Urinary bladder (tissue), 4 donors: ENCODE data around the gene PANK3. TPM values are rescaled to one million over a fixed set of nuclear protein-coding genes. Genes with fewer than 3 reads are reported as not detected.
"Not testable (repeated sequence)": the region's sequence is repeated elsewhere in the genome, so short reads cannot be mapped to it uniquely, and the experiment has no call there.

Experiments
- DNase-seq: peaks from one replicate; pipeline ENCODE4 v3.0.0-alpha.2; 2015; ENCODE audit errors: extremely low spot score
- H3K27ac ChIP-seq: one replicate; pipeline ENCODE4 v1.5.1; 2013; ENCODE audit warnings: low read depth, mild to moderate bottlenecking, moderate library complexity
- H3K36me3 ChIP-seq: one replicate; pipeline ENCODE4 v1.6.1; 2013; ENCODE audit warnings: mild to moderate bottlenecking, moderate library complexity; ENCODE audit not compliant: insufficient read depth
- H3K4me1 ChIP-seq: one replicate; pipeline ENCODE4 v1.6.1; 2013; ENCODE audit warnings: mild to moderate bottlenecking, moderate library complexity; ENCODE audit not compliant: insufficient read depth
- H3K4me3 ChIP-seq: one replicate; pipeline ENCODE4 v1.5.1; 2013; ENCODE audit warnings: low read depth, low read length
- WGBS: extraction: QIAGEN DNeasy Blood & Tissue Kit; methylation state at CpG from one replicate; pipeline ENCODE4 v1.1.7; 2013; 5-methylcytosine and 5-hydroxymethylcytosine counted together
- polyA plus RNA-seq: library from polyadenylated mRNA; stranded (reverse); fragments of 200-250 nt; gene quantifications from one replicate; pipeline ENCODE4 v1.2.3, GENCODE V29; 2013
- total RNA-seq: library from RNA; depleted of rRNA; stranded (reverse); fragments of >200 nt; gene quantifications from one replicate; pipeline ENCODE4 v1.2.3, GENCODE V29; 2014
- donor health status: healthy with polysubstance abuse.
- donor health status: healthy.

The PANK3 gene
- total and polyA plus RNA-seq, 2 donors: 12.3 to 116 TPM

DNA sequence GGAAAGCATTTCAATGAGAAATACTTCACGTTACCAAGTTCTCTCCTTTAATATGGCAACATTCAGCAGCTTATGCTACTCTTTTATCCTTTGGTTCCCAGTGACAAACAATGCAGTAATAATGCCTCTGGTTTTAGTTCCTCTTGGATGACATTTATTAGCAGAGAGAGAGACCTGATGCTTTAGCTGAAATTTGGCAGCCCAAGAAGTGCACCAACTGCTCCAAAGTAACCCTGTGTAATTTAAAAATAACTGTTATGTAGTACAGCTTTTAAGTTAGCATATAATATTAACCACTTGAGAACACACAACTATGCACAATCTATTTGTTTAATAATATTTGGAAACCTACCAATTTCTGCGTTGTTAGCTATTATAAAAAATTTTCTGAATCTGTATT is 21.8 kb downstream of the PANK3 start:
- 79% methylated on average over 2 of the region's 2 CpGs for WGBS
- no peaks in the 10 kb centered on the region for H3K4me1 ChIP-seq
- no peak overlapping the region for H3K27ac ChIP-seq
- DNase-seq: no peak
- peaks cover 7% of the 10 kb centered on the region for H3K36me3 ChIP-seq
- no peak overlapping the region for H3K4me3 ChIP-seq

DNA sequence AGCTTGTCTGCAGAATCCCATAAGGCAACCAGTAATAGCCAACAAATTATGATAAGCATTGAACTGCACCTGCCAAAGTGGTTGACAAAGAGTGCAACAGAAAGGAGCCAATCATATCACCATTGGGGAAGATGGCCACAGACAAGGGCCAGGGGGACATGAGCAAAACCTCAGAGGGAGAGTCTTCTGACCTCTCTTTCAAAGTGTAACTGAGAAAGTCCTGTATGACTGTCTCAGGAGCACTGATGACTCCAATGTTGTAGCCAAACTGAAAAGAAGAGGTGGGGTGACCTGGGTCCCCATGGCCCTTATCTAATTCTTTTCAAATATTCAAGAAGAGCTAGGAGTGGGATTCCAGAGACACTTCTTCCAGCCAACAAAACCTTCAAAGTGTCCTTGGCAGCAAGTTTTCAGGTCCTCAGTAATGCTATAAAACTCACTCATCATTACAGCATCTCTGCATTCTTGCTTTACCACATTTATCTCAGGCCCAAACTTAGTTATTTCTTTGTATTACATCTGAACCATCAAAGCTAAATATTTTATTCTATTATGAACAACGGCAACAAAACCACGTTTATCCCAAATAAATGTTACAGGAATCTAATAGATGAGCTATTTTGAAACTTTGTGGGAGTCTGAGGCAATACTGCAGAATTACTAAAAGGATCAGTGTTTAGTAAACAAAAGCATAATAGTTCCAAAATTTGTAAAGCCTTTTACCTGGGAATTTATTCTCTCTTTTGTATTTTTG is 25.6 kb downstream of the PANK3 start:
- no peak for DNase-seq
- H3K36me3 ChIP-seq: peaks cover 6% of the 10 kb centered on the region
- no peaks in the 10 kb centered on the region for H3K4me1 ChIP-seq
- WGBS: 88% methylated on average over 2 of the region's 2 CpGs
- H3K4me3 ChIP-seq: no peak overlapping the region
- H3K27ac ChIP-seq: no peak overlapping the region

DNA sequence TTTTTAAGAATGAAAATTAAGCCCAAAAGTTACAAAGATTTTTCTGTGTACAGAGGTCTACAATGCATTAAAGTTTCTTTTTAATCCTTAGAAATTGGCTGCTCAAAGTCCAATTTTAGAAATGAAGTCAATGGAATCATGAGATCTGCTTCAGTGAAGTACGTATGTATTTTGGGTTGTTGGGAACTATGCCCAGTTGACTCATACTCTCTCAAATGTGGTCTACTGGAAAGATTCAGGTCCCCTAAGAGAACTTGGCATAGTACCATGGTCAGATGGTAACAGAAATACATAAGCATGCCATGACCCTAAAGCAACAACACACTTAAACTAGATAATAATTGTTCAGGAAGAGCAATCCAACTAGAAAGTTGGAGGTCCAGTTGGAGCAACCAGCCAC is 27.0 kb downstream of the PANK3 start:
- DNase-seq: no peak
- WGBS: 25% methylated on average over 1 of the region's 1 CpG
- H3K4me1 ChIP-seq: no peaks in the 10 kb centered on the region
- H3K36me3 ChIP-seq: peaks cover 4% of the 10 kb centered on the region
- no peak overlapping the region for H3K4me3 ChIP-seq
- no peak overlapping the region for H3K27ac ChIP-seq

DNA sequence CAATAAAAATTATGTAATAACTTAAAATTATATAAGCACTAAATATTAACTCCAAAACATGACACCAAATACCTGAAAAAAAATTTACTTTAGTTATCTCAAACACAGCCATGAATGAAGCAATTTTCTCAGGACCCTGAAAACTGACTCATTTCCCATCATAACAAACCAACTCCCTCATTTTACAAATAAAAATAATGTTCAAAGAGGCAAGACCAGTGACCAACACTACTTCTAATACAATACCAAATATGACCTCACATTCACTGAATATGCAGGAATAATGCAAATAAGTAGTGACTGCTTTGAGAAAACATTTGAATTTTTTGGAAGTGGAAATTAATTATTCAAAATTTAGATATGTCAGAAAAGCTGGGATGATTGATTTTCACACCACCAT is 28.5 kb downstream of the PANK3 start:
- Histone ChIP-seq H3K36me3 (peaks cover 2% of the 10 kb centered on the region), H3K4me1 (no peaks in the 10 kb centered on the region), H3K4me3 (no peak overlapping the region), H3K27ac (no peak overlapping the region)
- DNase-seq: no peak

DNA sequence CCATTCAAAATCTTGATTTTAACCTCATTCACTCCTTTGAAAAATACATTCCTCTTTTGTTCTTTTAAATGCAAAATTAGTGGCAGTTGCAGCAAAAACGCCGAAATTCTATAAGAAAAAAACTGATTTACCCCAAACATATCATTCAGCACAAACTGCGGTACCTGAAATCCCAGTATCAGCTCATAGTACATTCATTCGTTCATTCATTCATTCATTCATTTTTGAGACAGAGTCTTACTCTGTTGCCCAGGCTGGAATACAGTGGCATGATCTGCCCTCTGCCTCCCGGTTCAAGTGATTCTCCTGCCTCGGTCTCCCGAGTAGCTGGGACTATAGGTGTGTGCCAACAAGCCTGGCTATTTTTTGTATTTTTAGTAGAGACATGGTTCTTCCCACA is 29.6 kb downstream of the PANK3 start:
- WGBS: 97% methylated on average over 7 of the region's 7 CpGs
- H3K4me1 ChIP-seq: no peaks in the 10 kb centered on the region
- DNase-seq: no peak

DNA sequence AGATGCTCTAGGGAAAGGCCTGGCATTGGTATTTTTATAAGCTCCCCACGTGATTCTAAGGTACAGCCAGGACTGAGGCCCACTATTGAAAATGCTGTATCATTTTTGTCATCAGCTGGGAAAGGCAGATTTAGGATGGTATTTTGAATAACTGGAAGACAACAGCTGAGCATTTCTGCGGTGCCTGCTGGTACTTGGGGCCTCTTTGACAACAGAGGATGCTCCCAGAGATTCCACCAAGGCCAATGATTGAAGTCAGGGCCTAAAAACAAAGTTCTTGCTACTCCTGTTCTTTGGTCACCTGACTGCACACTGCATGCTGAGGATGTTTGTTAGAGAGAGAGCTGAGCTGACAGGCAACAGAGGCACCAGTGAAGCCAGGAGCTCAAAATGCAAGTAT is 42.0 kb downstream of the PANK3 start:
- no peaks in the 10 kb centered on the region for H3K36me3 ChIP-seq
- H3K27ac ChIP-seq: no peak overlapping the region
- H3K4me1 ChIP-seq: no peaks in the 10 kb centered on the region
- WGBS: 54% methylated on average over 2 of the region's 2 CpGs
- no peak overlapping the region for H3K4me3 ChIP-seq
- DNase-seq: no peak

More for the DNA sequence above, 29.6 kb downstream of the PANK3 start:
- peaks cover 3% of the 10 kb centered on the region for H3K36me3 ChIP-seq
- H3K4me3 ChIP-seq: no peak overlapping the region
- no peak overlapping the region for H3K27ac ChIP-seq

DNA sequence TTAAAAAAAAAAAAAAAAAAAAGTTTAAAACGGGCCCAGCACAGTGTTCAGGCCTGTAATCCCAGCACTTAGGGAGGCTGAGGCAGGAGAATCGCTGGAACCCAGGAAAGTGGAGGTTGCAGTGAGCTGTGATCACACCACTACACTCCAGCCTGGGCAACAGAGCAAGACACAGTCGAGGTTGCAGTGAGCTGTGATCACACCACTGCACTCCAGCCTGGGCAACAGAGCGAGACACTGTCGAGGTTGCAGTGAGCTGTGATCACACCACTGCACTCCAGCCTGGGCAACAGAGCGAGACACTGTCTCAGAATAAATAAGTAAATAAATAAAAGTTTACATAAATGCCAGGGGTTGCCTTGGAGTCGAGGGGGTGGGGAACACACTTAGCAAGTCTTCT is 44.8 kb downstream of the PANK3 start:
- H3K4me3 ChIP-seq, H3K4me1 ChIP-seq, H3K36me3 ChIP-seq, H3K27ac ChIP-seq, DNase-seq: not testable (repeated sequence)
- 86% methylated on average over 7 of the region's 7 CpGs for WGBS

DNA sequence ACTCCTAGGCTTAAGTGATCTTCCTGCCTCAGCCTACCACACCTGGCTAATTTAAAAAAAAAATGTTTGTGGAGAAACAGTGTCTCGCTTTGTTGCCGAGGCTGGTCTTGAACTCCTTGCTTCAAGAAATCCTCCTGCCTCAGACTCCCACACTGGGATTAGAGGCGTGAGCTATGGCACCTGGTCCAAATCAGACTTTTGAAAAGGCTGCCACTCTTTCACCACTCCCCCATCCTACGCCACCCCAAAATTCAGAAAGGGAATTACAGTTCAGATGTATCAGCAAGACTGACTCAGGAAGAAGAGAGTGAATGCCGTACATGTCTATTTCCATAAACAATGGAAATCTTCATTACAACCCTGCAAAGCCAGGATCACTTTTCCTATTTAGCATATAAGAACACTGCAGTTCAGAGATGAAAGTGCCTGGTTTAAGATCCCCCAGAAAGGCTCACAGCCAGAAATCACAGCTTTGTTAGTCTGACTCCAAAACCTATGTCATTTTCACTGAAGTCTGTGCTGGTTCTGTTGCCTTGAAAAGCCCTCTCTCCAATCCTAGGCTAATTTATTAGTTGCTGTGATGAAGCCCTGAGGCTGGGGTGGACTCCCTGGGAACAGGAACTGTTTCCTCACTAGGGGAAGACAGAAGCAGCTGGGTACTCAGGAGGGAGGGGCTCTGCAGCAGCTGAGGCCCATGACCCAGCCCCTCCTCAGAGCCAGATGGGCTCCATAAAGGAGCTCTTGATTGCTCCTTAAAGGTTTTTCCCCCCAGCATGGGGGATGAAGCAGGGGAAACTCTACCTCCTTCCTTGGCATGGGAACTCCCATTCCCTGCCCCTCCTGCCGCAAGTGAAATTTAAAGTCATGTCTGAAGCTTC is 46.9 kb downstream of the PANK3 start:
- DNase-seq: no peak
- Histone ChIP-seq H3K36me3 (no peaks in the 10 kb centered on the region), H3K27ac (no peak overlapping the region), H3K4me3 (no peak overlapping the region), H3K4me1 (no peaks in the 10 kb centered on the region)
- 59% methylated on average over 6 of the region's 6 CpGs for WGBS

DNA sequence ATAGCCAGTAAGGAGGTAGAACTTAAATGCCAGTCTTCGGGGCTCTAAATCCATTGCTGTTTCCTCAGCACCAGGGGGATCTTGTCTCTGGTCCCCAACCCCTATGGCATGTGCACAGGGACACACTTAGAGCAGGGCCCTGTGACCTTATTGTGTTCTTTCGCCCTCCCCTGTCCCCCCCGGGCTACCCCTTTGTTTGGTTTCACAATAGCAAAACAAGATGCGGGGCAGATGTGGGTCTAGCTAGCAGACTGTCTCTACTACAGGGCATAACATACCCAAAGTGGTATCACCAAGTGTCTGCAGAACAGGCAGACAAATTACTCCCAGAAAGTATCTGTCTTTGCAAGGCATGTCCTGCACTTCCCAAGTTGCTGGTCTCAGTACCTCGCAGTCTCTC is 48.0 kb downstream of the PANK3 start:
- H3K27ac ChIP-seq: no peak overlapping the region

DNA sequence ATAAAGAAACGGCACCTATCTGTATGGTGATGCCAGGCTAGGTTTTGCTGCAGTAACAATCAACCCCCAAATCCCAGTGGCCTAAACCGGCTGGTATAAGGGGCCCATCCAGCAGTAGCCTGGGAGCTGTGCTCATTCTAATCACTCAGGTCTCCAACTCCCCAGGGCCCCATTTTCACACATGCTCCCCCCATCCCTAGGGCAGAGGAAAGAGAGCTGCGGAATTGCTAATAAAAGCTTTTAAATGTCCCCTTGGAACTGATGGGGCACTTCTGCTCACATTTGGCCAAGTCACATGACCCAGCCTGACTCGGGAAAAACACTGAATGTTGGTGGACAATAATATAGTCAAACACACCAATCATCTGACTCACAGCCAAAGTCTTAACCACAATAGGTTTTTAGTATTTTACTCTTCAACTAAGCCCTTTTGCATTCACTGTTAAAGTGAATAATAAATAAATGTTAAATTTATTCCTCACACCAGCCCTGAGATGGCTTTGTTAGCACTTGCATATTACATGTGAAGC is 48.5 kb downstream of the PANK3 start:
- 79% methylated on average over 4 of the region's 4 CpGs for WGBS
- Histone ChIP-seq H3K27ac (no peak overlapping the region), H3K4me3 (no peak overlapping the region), H3K36me3 (no peaks in the 10 kb centered on the region), H3K4me1 (no peaks in the 10 kb centered on the region)
- DNase-seq: no peak

More for the DNA sequence above, 48.0 kb downstream of the PANK3 start:
- WGBS: 78% methylated on average over 5 of the region's 5 CpGs
- Histone ChIP-seq H3K4me3 (no peak overlapping the region), H3K36me3 (no peaks in the 10 kb centered on the region), H3K4me1 (no peaks in the 10 kb centered on the region)
- DNase-seq: no peak

DNA sequence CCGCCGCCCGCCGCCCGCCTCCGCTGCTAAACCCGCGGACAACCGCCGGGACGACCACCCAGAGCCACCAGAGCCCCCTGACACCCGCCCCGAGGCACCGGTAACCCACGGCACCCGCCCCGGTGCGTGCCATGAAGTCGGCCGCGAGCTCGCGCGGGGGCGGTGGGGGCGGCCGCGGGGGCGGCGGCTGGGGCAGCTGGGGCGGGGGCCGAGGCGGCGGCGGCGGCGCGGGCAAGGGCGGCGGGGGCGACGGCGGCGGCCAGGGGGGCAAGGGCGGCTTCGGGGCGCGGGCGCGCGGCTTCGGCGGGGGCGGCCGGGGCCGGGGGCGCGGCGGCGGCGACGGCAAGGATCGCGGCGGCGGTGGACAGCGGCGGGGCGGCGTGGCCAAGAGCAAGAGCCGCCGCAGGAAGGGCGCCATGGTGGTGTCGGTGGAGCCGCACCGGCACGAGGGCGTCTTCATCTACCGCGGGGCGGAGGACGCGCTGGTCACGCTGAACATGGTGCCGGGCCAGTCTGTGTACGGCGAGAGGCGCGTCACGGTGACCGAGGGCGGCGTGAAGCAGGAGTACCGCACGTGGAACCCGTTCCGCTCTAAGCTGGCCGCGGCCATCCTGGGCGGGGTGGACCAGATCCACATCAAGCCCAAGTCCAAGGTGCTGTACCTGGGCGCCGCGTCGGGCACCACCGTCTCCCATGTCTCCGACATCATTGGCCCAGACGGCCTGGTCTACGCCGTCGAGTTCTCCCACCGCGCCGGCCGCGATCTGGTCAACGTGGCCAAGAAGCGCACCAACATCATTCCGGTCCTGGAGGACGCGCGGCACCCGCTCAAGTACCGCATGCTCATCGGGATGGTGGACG is 49.6 kb downstream of the PANK3 start:
- no peaks in the 10 kb centered on the region for H3K4me1 ChIP-seq
- no peaks in the 10 kb centered on the region for H3K36me3 ChIP-seq
- DNase-seq: no peak
- H3K4me3 ChIP-seq: peak overlapping the region; percentile 54
- H3K27ac ChIP-seq: no peak overlapping the region
- 14% methylated on average over 122 of the region's 125 CpGs for WGBS

DNA sequence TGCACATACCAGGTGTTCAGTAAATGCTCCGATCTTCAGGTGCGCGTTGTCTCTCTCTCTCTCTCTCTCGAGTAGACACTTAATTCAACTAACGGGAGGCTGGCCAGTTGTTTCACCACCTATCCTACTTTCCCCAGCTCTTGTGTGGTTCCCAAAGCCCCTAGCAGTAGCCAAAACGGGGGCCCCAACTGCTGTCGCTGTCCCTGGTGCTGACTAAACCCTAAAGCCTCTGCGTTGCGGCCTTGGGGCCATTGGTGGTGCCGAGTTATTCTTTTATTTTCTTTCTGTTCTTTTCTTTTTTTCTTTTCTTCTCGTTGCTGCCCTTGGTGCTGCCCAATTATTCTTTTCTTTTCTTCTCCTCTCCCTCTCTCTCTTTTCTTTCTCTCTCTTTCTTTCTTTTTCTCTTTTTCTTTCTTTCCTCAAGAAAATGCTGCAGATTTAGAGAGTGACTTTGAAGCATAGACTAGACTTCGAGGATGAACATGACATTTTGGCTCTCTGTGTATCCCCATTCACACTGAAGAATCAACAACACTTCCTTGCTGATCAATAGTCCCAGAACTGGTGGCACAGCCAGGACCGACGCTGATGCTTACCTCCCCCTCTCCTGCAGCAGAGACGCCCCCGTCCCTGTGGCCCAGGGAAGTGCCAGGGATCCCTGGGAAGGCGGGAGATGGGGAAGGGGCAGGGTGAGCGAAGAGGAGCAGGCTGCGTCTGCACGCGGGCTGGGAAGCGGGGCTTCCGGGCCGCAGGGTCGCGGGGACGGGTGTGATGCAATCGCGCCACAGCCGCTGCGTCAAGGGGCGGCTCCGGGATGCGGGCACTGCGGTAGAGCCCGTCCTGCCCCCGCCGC is 50.4 kb downstream of the PANK3 start, which contains the start of gene FBLL1:
TSS of gene FBLL1 (plus strand) at position 785 of the 853 bp plus-strand sequence. CDS start 200 bp downstream, outside the sequence.
- no peak for DNase-seq
- WGBS: 11% methylated on average over 37 of the region's 38 CpGs
- Histone ChIP-seq H3K4me1 (no peaks in the 10 kb centered on the region), H3K4me3 (peak within 1 kb of the TSS; percentile 54), H3K27ac (no peak within 1 kb of the TSS), H3K36me3 (no peaks in the 10 kb centered on the region)
